GM12801 (cell line): Measurements from ENCODE around the gene MANEAL.

Source experiments
- TF ChIP-seq, protein P1 (sequence below): IDR thresholded peaks from one replicate; pipeline ENCODE4 v1.5.1; 2011; ENCODE audit warnings: control low read depth; ENCODE audit not compliant: insufficient read length; ENCODE audit errors: extremely low read depth

The MANEAL gene

DNA sequence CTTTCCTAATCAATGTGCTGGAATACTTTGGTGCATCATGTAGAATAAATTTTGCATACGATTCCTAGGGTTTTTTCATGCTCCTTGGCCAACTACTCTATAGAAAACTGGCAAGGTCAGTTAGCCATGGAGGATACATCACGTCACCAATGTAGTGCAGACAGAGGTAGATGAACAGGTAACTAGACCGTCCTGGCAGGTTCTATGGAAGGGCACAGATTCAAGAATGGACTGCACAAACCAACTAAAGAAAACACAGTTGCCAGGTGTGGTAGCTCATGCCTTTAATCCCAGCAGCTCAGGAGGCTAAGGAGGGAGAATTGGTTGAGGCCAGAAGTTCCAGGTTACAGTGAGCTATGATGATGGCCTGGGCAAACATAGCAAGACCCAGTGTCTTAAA lies 55.8 kb downstream of the MANEAL start:
- TF ChIP-seq, protein P1, sequence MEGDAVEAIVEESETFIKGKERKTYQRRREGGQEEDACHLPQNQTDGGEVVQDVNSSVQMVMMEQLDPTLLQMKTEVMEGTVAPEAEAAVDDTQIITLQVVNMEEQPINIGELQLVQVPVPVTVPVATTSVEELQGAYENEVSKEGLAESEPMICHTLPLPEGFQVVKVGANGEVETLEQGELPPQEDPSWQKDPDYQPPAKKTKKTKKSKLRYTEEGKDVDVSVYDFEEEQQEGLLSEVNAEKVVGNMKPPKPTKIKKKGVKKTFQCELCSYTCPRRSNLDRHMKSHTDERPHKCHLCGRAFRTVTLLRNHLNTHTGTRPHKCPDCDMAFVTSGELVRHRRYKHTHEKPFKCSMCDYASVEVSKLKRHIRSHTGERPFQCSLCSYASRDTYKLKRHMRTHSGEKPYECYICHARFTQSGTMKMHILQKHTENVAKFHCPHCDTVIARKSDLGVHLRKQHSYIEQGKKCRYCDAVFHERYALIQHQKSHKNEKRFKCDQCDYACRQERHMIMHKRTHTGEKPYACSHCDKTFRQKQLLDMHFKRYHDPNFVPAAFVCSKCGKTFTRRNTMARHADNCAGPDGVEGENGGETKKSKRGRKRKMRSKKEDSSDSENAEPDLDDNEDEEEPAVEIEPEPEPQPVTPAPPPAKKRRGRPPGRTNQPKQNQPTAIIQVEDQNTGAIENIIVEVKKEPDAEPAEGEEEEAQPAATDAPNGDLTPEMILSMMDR = no peak

GRCh38 chr1:37850352-37850955 lies 56.8 kb downstream of the MANEAL start:
- TF ChIP-seq, protein P1 = no peak
